ENCODE measurements around the gene PRRT1B. TPM values are rescaled to one million over a fixed set of nuclear protein-coding genes. Genes with fewer than 3 reads are reported as not detected.

Gene PRRT1B
- total and polyA plus RNA-seq, 8 donors, result 2.3 to 5.0 (median 3.2) TPM

GRCh38 chr9:131608493-131609037 is 63.2 kb downstream of the PRRT1B start:
- whole genome bisulfite sequencing, 2 donors, result 60% methylated on average over 12 of the region's 12 CpGs
- FAIRE-seq (no peak), ATAC-seq (peak; percentile 53 to 84 (median 68)), DNase-seq (peak in 4 of 6 donors; percentile 62 to 70 (median 70))
- Histone ChIP-seq H3K4me3 (no peak overlapping the region), H3K36me3 (peaks cover 0 to 3% (median under 1%) of the 10 kb centered on the region in 3 donors), H3K27ac (peak overlapping the region; percentile 24 to 58 (median 39)), H3K9me3 (no peaks in the 10 kb centered on the region), H3K4me1 (peaks cover 0 to 32% (median 0%) of the 10 kb centered on the region in 3 donors), H3K27me3 (no peaks in the 10 kb centered on the region)
- TF ChIP-seq CTCF (IDR thresholded peaks at IDR 0.05), result no peak
- intact Hi-C loops (cut with DNase I), result no loop called here

Other genes starting within 250 kb of the PRRT1B start
- gene PRRC2B, start 151.4 kb upstream of the PRRT1B start, total RNA-seq, result 100 to 1,000 TPM in 2 of 6 donors, 10 to 100 TPM in 4; 67.4 to 132 (median 94.9) TPM
- 10 to 100 TPM; 44.8 to 77.9 TPM for gene PRRC2B, start 151.4 kb upstream of the PRRT1B start, polyA plus RNA-seq
- 10 to 100 TPM; 11.3 to 19.7 (median 16.2) TPM for gene POMT1, start 42.6 kb upstream of the PRRT1B start, total RNA-seq
- gene POMT1, start 42.6 kb upstream of the PRRT1B start, polyA plus RNA-seq, result 10 to 100 TPM; 47.9 to 66.5 TPM
- gene UCK1, start 14.3 kb upstream of the PRRT1B start, total RNA-seq, result 10 to 100 TPM; 11.2 to 18.7 (median 17.7) TPM
- gene UCK1, start 14.3 kb upstream of the PRRT1B start, polyA plus RNA-seq, result 10 to 100 TPM; 24.6 to 31.2 TPM
- 10 to 100 TPM; 38.8 to 62.6 (median 52.3) TPM for gene RAPGEF1, start 194.6 kb downstream of the PRRT1B start, total RNA-seq
- 10 to 100 TPM; 17.1 to 22.8 TPM for gene RAPGEF1, start 194.6 kb downstream of the PRRT1B start, polyA plus RNA-seq